Panc1 (cell line): ENCODE results near the gene GDF2. TPM values are rescaled to one million over a fixed set of nuclear protein-coding genes. Genes with fewer than 3 reads are reported as not detected.

Experiments
- ATAC-seq: fragments of 200-7000 bp; cut with Tn5 transposase; 2 replicates; pipeline ENCODE4 v1.9.1; 2020; ENCODE audit warnings: mild to moderate bottlenecking, moderate library complexity
- BruUV-seq: library from RNA; stranded (reverse); fragments of 400-500 nt; replicated peaks from 2 replicates; lab custom pipeline; 2021; lab: Mats Ljungman, UMichigan
- CTCF ChIA-PET: fragments of 300-600 bp; sonication (Branson Sonifier 250); formaldehyde crosslinking; loops from one replicate; lab custom pipeline; 2022; ENCODE audit warnings: antibody characterized with exemption; lab: Charles Lee
- POLR2A ChIA-PET: fragments of 300-600 bp; sonication (Branson Sonifier 250); formaldehyde crosslinking; loops from one replicate; lab custom pipeline; 2022; ENCODE audit warnings: antibody characterized with exemption; lab: Charles Lee
- DNase-seq: peaks from one replicate; pipeline ENCODE4 v3.0.0-alpha.2; 2010; ENCODE audit warnings: low read depth, low spot score
- H3K27ac ChIP-seq: 2 replicates; pipeline ENCODE4 v1.5.1; 2011; ENCODE audit warnings: mild to moderate bottlenecking, low read length, inconsistent platforms
- H3K27me3 ChIP-seq: fragments of 200-500 bp; sonication (Bioruptor generic); 2 replicates; pipeline ENCODE4 v1.6.0; 2014; ENCODE audit warnings: low read length, inconsistent platforms; ENCODE audit not compliant: control insufficient read depth, insufficient read depth
- H3K36me3 ChIP-seq: fragments of 200-500 bp; sonication (Bioruptor generic); 2 replicates; pipeline ENCODE4 v1.5.1; 2014; ENCODE audit warnings: inconsistent platforms, mild to moderate bottlenecking, low read length, moderate library complexity; ENCODE audit not compliant: control insufficient read depth, insufficient read depth
- H3K4me1 ChIP-seq: 2 replicates; pipeline ENCODE4 v1.5.1; 2011; ENCODE audit warnings: inconsistent platforms, mild to moderate bottlenecking, low read length, moderate library complexity; ENCODE audit not compliant: control insufficient read depth, insufficient read depth
- H3K4me3 ChIP-seq, 2 experiments: 2 replicates each; pipeline ENCODE4 v1.5.1; 2011 to 2012; ENCODE audit warnings: low read depth in 2 of 2, low read length in 2 of 2, mild to moderate bottlenecking in 2 of 2, inconsistent platforms in 1 of 2, moderate library complexity in 1 of 2
- H3K9me3 ChIP-seq: fragments of 200-500 bp; sonication (Bioruptor generic); 2 replicates; pipeline ENCODE4 v1.5.1; 2014; ENCODE audit warnings: low read depth, mild to moderate bottlenecking, inconsistent platforms, low read length, moderate library complexity; ENCODE audit not compliant: control insufficient read depth, insufficient read depth
- CTCF ChIP-seq: fragments of 450-650 bp; IDR thresholded peaks from 2 replicates; pipeline ENCODE4 v1.5.1; 2017; ENCODE audit warnings: mild to moderate bottlenecking
- POLR2AphosphoS5 ChIP-seq: IDR thresholded peaks from 2 replicates; pipeline ENCODE4 v1.6.1; 2012; ENCODE audit warnings: mild to moderate bottlenecking, low read depth, low read length, moderate library complexity
- REST ChIP-seq, 2 experiments: IDR thresholded peaks; 2 replicates each; pipeline ENCODE4 v1.6.1; 2011 to 2012; ENCODE audit warnings: low read depth in 2 of 2, control low read depth in 1 of 2, low read length in 1 of 2, mild to moderate bottlenecking in 1 of 2, moderate library complexity in 1 of 2; ENCODE audit not compliant: insufficient read depth in 1 of 2
- SIN3A ChIP-seq: IDR thresholded peaks from 2 replicates; pipeline ENCODE4 v1.6.1; 2012; ENCODE audit warnings: low read depth, mild to moderate bottlenecking, low read length, moderate library complexity, borderline replicate concordance; ENCODE audit not compliant: insufficient read depth
- TCF7L2 ChIP-seq: IDR thresholded peaks from 2 replicates; pipeline ENCODE4 v1.6.1; 2011; ENCODE audit warnings: mild to moderate bottlenecking, low read depth, low read length, inconsistent platforms
- in situ Hi-C: cut with HindIII; loops from 2 replicates; pipeline ENCODE4 v1.10.0; 2016; ENCODE audit warnings: low sequenced_read_pairs, low pct_unique_long_range_greater_than_20kb
- intact Hi-C: fragments of 100-400 bp; cut with micrococcal nuclease; formaldehyde crosslinking; loops from one replicate; pipeline ENCODE4 v1.10.0; 2022; ENCODE audit not compliant: unreplicated experiment
- total RNA-seq: library from RNA; stranded (reverse); gene quantifications from one replicate; pipeline ENCODE4 v1.2.1, GENCODE V29; 2021; ENCODE audit not compliant: unreplicated experiment

GDF2 gene
- total RNA-seq, 1 experiment from 2014 or later, result not detected

DNA sequence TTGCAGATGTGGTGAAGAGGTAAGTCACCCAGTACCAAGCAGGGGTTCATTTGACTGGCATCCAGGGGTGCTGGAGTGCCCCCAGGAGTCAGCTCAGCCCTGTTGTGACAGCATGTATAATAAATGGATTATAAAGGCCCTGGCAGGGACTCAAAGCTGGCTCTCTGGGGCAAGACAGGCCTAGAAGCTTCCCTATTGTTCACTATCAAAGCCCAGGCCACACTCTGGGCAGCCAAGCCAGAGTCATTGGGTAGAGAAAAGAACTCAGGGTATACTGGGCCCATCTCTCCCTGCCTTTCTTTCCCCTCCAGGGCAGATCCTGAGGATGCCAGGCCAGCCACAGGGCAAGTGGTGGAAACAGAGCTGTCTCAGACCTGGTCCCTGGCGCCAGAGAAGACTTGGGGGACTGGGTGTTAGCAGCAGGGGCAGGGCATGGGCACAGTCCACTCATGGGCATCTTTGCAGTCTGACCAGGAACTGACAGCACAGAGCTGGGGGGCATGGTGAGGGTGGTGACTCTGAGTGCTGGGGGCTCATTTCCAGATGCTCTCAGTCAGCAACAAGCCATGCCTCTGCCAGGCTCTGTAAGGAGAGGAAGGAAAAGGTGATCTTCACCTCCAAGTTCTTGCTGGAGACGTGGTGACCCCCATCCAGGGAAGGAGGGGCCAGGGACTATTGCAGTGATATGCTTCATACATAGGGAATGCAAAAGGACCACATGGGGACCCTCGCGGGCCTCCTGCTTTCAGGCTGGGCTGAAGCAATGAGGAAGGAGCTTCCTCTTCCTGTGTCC is 37.6 kb downstream of the GDF2 start:
- DNase-seq, result no peak
- in situ Hi-C loops (no loop called here), intact Hi-C loops (no loop called here)
- POLR2A ChIA-PET, result interaction anchor here (0.6 kb wide), 1 partner anchor 24 kb away, joined by 3 read pairs; the partner anchor contains the start of gene ZNF488
- no peaks in the 10 kb centered on the region for H3K36me3 ChIP-seq
- no peak overlapping the region for H3K27ac ChIP-seq
- BruUV-seq, result no TSS peak
- no peaks in the 10 kb centered on the region for H3K27me3 ChIP-seq
- no peak overlapping the region for H3K4me3 ChIP-seq
- no peak for ATAC-seq
- CTCF ChIA-PET, result interaction anchor here (0.9 kb wide), 1 partner anchor 44 kb away, joined by 3 read pairs; no protein-coding TSS in a partner anchor
- H3K4me1 ChIP-seq, result peaks cover 4% of the 10 kb centered on the region; the same call in 1 of the 2 replicates
- H3K9me3 ChIP-seq, result no peaks in the 10 kb centered on the region
- no peak for TF ChIP-seq REST (IDR thresholded peaks at IDR 0.05; ENCODE audit: insufficient read depth in 1 of 2, low read depth in 2 of 2, low read length in 1 of 2)
- TF ChIP-seq POLR2AphosphoS5, result no peak
- no peak for TF ChIP-seq CTCF
- TF ChIP-seq SIN3A, result no peak
- no peak for TF ChIP-seq TCF7L2

- Histone ChIP-seq H3K27ac (no peak overlapping the region), H3K9me3 (no peaks in the 10 kb centered on the region), H3K27me3 (no peaks in the 10 kb centered on the region), H3K4me1 (peaks cover 4% of the 10 kb centered on the region; the same call in 1 of the 2 replicates), H3K4me3 (no peak overlapping the region), H3K36me3 (no peaks in the 10 kb centered on the region)
- CTCF ChIA-PET, result interaction anchor here (0.9 kb wide), 1 partner anchor 43 kb away, joined by 3 read pairs; no protein-coding TSS in a partner anchor
- no TSS peak for BruUV-seq
- no peak for DNase-seq
- intact Hi-C loops, result no loop called here
- in situ Hi-C loops, result no loop called here
- POLR2A ChIA-PET, result no interaction called here
- TF ChIP-seq CTCF (no peak), POLR2AphosphoS5 (no peak), REST (IDR thresholded peaks at IDR 0.05; ENCODE audit: insufficient read depth in 1 of 2, low read depth in 2 of 2, low read length in 1 of 2) (no peak), TCF7L2 (no peak), SIN3A (no peak)
- no peak for ATAC-seq
Measured at GRCh38 chr10:47360419-47361040, 38.3 kb downstream of the GDF2 start.
